ENCODE results near the gene ALK. TPM values are rescaled to one million over a fixed set of nuclear protein-coding genes. Genes with fewer than 3 reads are reported as not detected.

The ALK gene
- total RNA-seq, 1 experiment from 2014 or later = not detected

DNA sequence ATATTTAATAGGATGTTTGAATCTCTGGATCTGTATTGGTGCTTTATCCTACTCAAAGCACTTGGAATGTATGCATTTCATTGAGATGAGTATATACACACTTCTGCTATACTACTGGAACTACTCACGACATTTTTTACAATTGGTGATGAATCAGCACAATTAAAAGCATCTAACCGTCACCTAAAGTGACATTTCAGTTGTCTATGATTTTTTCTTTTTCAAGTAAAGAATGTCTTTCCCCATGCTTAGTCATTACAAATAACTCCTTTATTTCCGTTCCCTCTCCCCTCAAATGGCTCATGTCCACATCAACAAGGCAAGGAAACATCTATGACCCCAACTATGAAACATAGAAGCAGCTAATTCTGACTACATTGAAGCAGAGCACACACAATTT lies 728.9 kb downstream of the ALK start:
- no peak overlapping the region for H2BK120ac ChIP-seq (ENCODE audit: low read depth, low read length, poor library complexity, severe bottlenecking)
- no peaks in the 10 kb centered on the region for H3K4me1 ChIP-seq (ENCODE audit: insufficient read depth, low read length)
- H3K27ac ChIP-seq (ENCODE audit: insufficient read length, low read depth, low read length) = no peak overlapping the region
- H3K4ac ChIP-seq (ENCODE audit: low read depth, low read length) = no peak overlapping the region
- no peak overlapping the region for H3T11ph ChIP-seq (ENCODE audit: low read length)
- H2AK5ac ChIP-seq (ENCODE audit: insufficient read length, low read length) = no peak overlapping the region
- H2BK15ac ChIP-seq (ENCODE audit: low read depth, low read length) = no peak overlapping the region
- Mint-ChIP-seq H3K36me3 (ENCODE audit: insufficient read depth in 1 of 3, low read depth in 3 of 3) (peaks cover 0 to 3% (median 2%) of the 10 kb centered on the region in 3 experiments; a peak in 2 of 7 replicates), H3K9me3 (peaks cover 2 to 6% of the 10 kb centered on the region in 2 experiments), H3K27me3 (ENCODE audit: low read depth) (peaks cover 6% of the 10 kb centered on the region), H3K4me3 (no peak overlapping the region), H3K4me1 (0 out of 4 replicates have a peak, but pooled peaks cover 0 to 2% of the 10 kb centered on the region in 2 experiments), H3K27ac (no peak overlapping the region)
- no peak overlapping the region for H3K56ac ChIP-seq (ENCODE audit: insufficient read length, low read depth, low read length)
- no peak for DNase-seq
- no peak overlapping the region for H3K23ac ChIP-seq (ENCODE audit: insufficient read length, low read depth, low read length)
- no CpG with 5 or more reads among the region's 3 CpGs for WGBS (ENCODE audit: extremely low coverage, insufficient read length, low lambda C conversion rate)
- H3K9me3 ChIP-seq (ENCODE audit: control insufficient read depth, low read depth, low read length) = no peaks in the 10 kb centered on the region
- no peaks in the 10 kb centered on the region for H3K23me2 ChIP-seq (ENCODE audit: insufficient read length, low read depth, low read length, poor library complexity, severe bottlenecking)
- no peak overlapping the region for H4K5ac ChIP-seq (ENCODE audit: insufficient read length, low read depth, low read length)
- H3K27me3 ChIP-seq (ENCODE audit: insufficient read depth, low read length) = no peaks in the 10 kb centered on the region
- no peak overlapping the region for H2AFZ ChIP-seq (ENCODE audit: low read length)
- no peak overlapping the region for H3K9ac ChIP-seq (ENCODE audit: extremely low read depth, insufficient read length, low read length)
- H3K14ac ChIP-seq (ENCODE audit: insufficient read depth, low read length) = no peak overlapping the region
- no peak overlapping the region for H2BK20ac ChIP-seq (ENCODE audit: low read depth, low read length, poor library complexity, severe bottlenecking)
- no peaks in the 10 kb centered on the region for H4K20me1 ChIP-seq (ENCODE audit: control insufficient read depth, insufficient read depth, insufficient read length)
- H4K8ac ChIP-seq (replicated peaks; ENCODE audit: insufficient read length, low read depth, low read length) = no peak overlapping the region
- H4K91ac ChIP-seq (ENCODE audit: insufficient read length, low read depth, low read length) = no peak overlapping the region
- no peak for TF ChIP-seq CTCF (conservative IDR thresholded peaks at IDR 0.05)
- no peak overlapping the region for H2BK5ac ChIP-seq (ENCODE audit: insufficient read length, low read length)
- H3K4me2 ChIP-seq (ENCODE audit: insufficient read depth, insufficient read length, low read length) = no peak overlapping the region
- no peaks in the 10 kb centered on the region for H3K79me2 ChIP-seq (ENCODE audit: insufficient read depth, low read length)
- no peak overlapping the region for H2BK12ac ChIP-seq (ENCODE audit: insufficient read length, low read depth, low read length)
- H3K18ac ChIP-seq (ENCODE audit: insufficient read length, low read depth, low read length) = no peak overlapping the region
- H3K79me1 ChIP-seq (ENCODE audit: insufficient read depth, low read depth, low read length, poor library complexity, severe bottlenecking) = no peaks in the 10 kb centered on the region
